T-helper 2 cell treated with Interferon-gamma antibody and Interleukin-4, amounts not matched to agents 100 ng/mL and 5 ng/mL, for 36 hours (primary cell): ENCODE results near the gene PCAT6. TPM values are rescaled to one million over a fixed set of nuclear protein-coding genes. Genes with fewer than 3 reads are reported as not detected.

Experiments
- intact Hi-C: fragments of 100-400 bp; cut with micrococcal nuclease; formaldehyde crosslinking; loops from one replicate; pipeline ENCODE4 v1.15.1; 2023
- total RNA-seq: library from RNA; stranded (reverse); gene quantifications from 2 replicates; pipeline ENCODE4 v1.2.3, GENCODE V29; 2022

The PCAT6 gene
- not detected in 2 replicates for total RNA-seq

- intact Hi-C loops, result loop anchor here (2.0 to 10.0 kb wide), 4 partner anchors 37 to 196 kb away; partner anchors contain the start of genes RABIF and TMEM183A
These were observed at the start of gene PCAT6 for GRCh38 chr1:202810615-202811295. Gene PCAT6, plus strand, starts transcription at chr1:202810954.

GRCh38 chr1:202762019-202762418 lies 48.7 kb upstream of the PCAT6 start:
- intact Hi-C loops, result no loop called here

GRCh38 chr1:202765721-202766120 lies 45.0 kb upstream of the PCAT6 start:
- intact Hi-C loops, result no loop called here

- intact Hi-C loops, result loop anchor here (5.0 kb wide), 1 partner anchor 37 kb away; the partner anchor contains the start of gene KDM5B
These were observed 40.6 kb upstream of the PCAT6 start for GRCh38 chr1:202770135-202770534.

- intact Hi-C loops, result no loop called here
These were observed 29.6 kb upstream of the PCAT6 start for GRCh38 chr1:202781180-202781579.

GRCh38 chr1:202786804-202787203 lies 23.9 kb upstream of the PCAT6 start:
- intact Hi-C loops, result no loop called here

- intact Hi-C loops, result no loop called here
These were observed 22.0 kb upstream of the PCAT6 start for GRCh38 chr1:202788800-202789199.

- intact Hi-C loops, result loop anchor here (10.0 kb wide), 1 partner anchor 56 kb away; no protein-coding TSS in a partner anchor
These were observed 19.5 kb upstream of the PCAT6 start for GRCh38 chr1:202791077-202791747.

- intact Hi-C loops, result loop anchor here (10.0 kb wide), 1 partner anchor 59 kb away; no protein-coding TSS in a partner anchor
These were observed 16.6 kb upstream of the PCAT6 start for GRCh38 chr1:202794051-202794740.

GRCh38 chr1:202794931-202795330 lies 15.8 kb upstream of the PCAT6 start:
- intact Hi-C loops, result loop anchor here (10.0 kb wide), 1 partner anchor 60 kb away; no protein-coding TSS in a partner anchor

- intact Hi-C loops, result loop anchor here (10.0 kb wide), 1 partner anchor 62 kb away; no protein-coding TSS in a partner anchor
These were observed 14.1 kb upstream of the PCAT6 start for GRCh38 chr1:202796670-202797069.

GRCh38 chr1:202798260-202798659 lies 12.5 kb upstream of the PCAT6 start:
- intact Hi-C loops, result loop anchor here (10.0 kb wide), 1 partner anchor 63 kb away; no protein-coding TSS in a partner anchor

- intact Hi-C loops, result loop anchor here (10.0 kb wide), 1 partner anchor 64 kb away; no protein-coding TSS in a partner anchor
These were observed 11.9 kb upstream of the PCAT6 start for GRCh38 chr1:202798792-202799331.

- intact Hi-C loops, result no loop called here
These were observed 10.0 kb upstream of the PCAT6 start for GRCh38 chr1:202800742-202801141.

- intact Hi-C loops, result no loop called here
These were observed 9.6 kb upstream of the PCAT6 start for GRCh38 chr1:202801175-202801574.

- intact Hi-C loops, result no loop called here
These were observed 8.7 kb upstream of the PCAT6 start for GRCh38 chr1:202802034-202802433.

GRCh38 chr1:202802998-202803932 lies 7.5 kb upstream of the PCAT6 start:
- intact Hi-C loops, result no loop called here

GRCh38 chr1:202804126-202804525 lies 6.6 kb upstream of the PCAT6 start:
- intact Hi-C loops, result no loop called here

GRCh38 chr1:202805886-202806844 lies 4.6 kb upstream of the PCAT6 start:
- intact Hi-C loops, result loop anchor here (2.0 to 5.0 kb wide), 5 partner anchors 34 to 521 kb away; partner anchors contain the start of genes ADIPOR1, KLHL12 and UBE2T
